DOHH2 (cell line): Measurements from ENCODE around the gene CXCL8.
A peak's percentile ranks its signal among the peaks of the same experiment; 100 is the strongest.
"Not testable (repeated sequence)": the region's sequence is repeated elsewhere in the genome, so short reads cannot be mapped to it uniquely, and the experiment has no call there.

ENCODE experiments used
- H3F3A ChIP-seq: fragments of 200-600 bp; sonication (generic), shearing (Covaris generic); 2 replicates; pipeline ENCODE4 v1.6.0; 2016; ENCODE audit warnings: antibody characterized with exemption, mild to moderate bottlenecking; ENCODE audit not compliant: control insufficient read depth, insufficient read depth
- H3K27ac ChIP-seq: fragments of 200-600 bp; sonication (generic); 2 replicates; pipeline ENCODE4 v1.5.1; 2014; ENCODE audit warnings: low read depth, mild to moderate bottlenecking, low read length, moderate library complexity
- H3K27me3 ChIP-seq: fragments of 200-600 bp; sonication (generic); 2 replicates; pipeline ENCODE4 v1.6.1; 2014; ENCODE audit warnings: mild to moderate bottlenecking, low read length, mixed read lengths; ENCODE audit not compliant: control insufficient read depth
- H3K36me3 ChIP-seq: fragments of 200-600 bp; sonication (generic); 2 replicates; pipeline ENCODE4 v1.6.1; 2014; ENCODE audit warnings: mild to moderate bottlenecking, low read length, moderate library complexity, mixed read lengths; ENCODE audit not compliant: control insufficient read depth
- H3K4me1 ChIP-seq: fragments of 200-600 bp; sonication (generic); 2 replicates; pipeline ENCODE4 v1.6.1; 2014; ENCODE audit warnings: mild to moderate bottlenecking, low read length, mixed read lengths; ENCODE audit not compliant: control insufficient read depth
- H3K4me2 ChIP-seq: fragments of 200-600 bp; sonication (generic); 2 replicates; pipeline ENCODE4 v1.6.0; 2014; ENCODE audit warnings: mild to moderate bottlenecking, low read length, moderate library complexity
- H3K4me3 ChIP-seq: fragments of 200-600 bp; sonication (generic); 2 replicates; pipeline ENCODE4 v1.5.1; 2014; ENCODE audit warnings: mild to moderate bottlenecking, low read length, mixed read lengths
- H3K79me2 ChIP-seq: fragments of 200-600 bp; sonication (generic); 2 replicates; pipeline ENCODE4 v1.6.1; 2014; ENCODE audit warnings: mild to moderate bottlenecking, low read length, mixed read lengths; ENCODE audit not compliant: control insufficient read depth
- H3K9me2 ChIP-seq: fragments of 200-600 bp; sonication (generic); replicated peaks from 2 replicates; pipeline ENCODE4 v1.6.1; 2014; ENCODE audit warnings: mild to moderate bottlenecking, low read length, mixed read lengths; ENCODE audit not compliant: control insufficient read depth
- H3K9me3 ChIP-seq: fragments of 200-600 bp; sonication (generic); 2 replicates; pipeline ENCODE4 v1.6.1; 2014; ENCODE audit warnings: antibody characterized with exemption, low read length, mixed read lengths; ENCODE audit not compliant: control insufficient read depth, insufficient read depth
- H4K20me1 ChIP-seq: fragments of 200-600 bp; sonication (generic); 2 replicates; pipeline ENCODE4 v1.6.0; 2014; ENCODE audit warnings: low read depth, mild to moderate bottlenecking, antibody characterized with exemption, low read length, moderate library complexity; ENCODE audit not compliant: control insufficient read depth, insufficient read depth
- CTCF ChIP-seq: fragments of 200-600 bp; sonication (generic); IDR thresholded peaks from one replicate; pipeline ENCODE4 v1.5.1; 2014; ENCODE audit warnings: antibody characterized with exemption, mild to moderate bottlenecking, low read depth, low read length; ENCODE audit not compliant: poor library complexity, severe bottlenecking
- EZH2phosphoT487 ChIP-seq: fragments of 200-600 bp; sonication (generic); IDR thresholded peaks from 2 replicates; pipeline ENCODE4 v1.6.1; 2017; ENCODE audit warnings: borderline replicate concordance, mild to moderate bottlenecking, antibody characterized with exemption, low read length, moderate library complexity, mixed read lengths

Gene CXCL8

GRCh38 chr4:73772363-73772762 lies 32.0 kb downstream of the CXCL8 start:
- Histone ChIP-seq H3F3A (no peaks in the 10 kb centered on the region), H3K9me2 (no peaks in the 10 kb centered on the region), H3K27me3 (no peaks in the 10 kb centered on the region), H3K4me1 (peaks cover 28% of the 10 kb centered on the region), H3K9me3 (no peaks in the 10 kb centered on the region), H4K20me1 (no peaks in the 10 kb centered on the region), H3K79me2 (no peaks in the 10 kb centered on the region), H3K27ac (peak overlapping the region; percentile 16; the same call in 1 of the 2 replicates), H3K4me3 (peak overlapping the region; percentile 23), H3K4me2 (peak overlapping the region; percentile 51), H3K36me3 (no peaks in the 10 kb centered on the region)
- no peak for TF ChIP-seq EZH2phosphoT487

GRCh38 chr4:73774406-73774805 lies 34.0 kb downstream of the CXCL8 start:
- not testable (repeated sequence) for H4K20me1 ChIP-seq, H3K9me3 ChIP-seq, H3K79me2 ChIP-seq, H3F3A ChIP-seq, H3K9me2 ChIP-seq, H3K4me3 ChIP-seq, H3K36me3 ChIP-seq, H3K27ac ChIP-seq, H3K4me2 ChIP-seq, H3K27me3 ChIP-seq
- H3K4me1 ChIP-seq, result peaks cover 28% of the 10 kb centered on the region

- no peaks in the 10 kb centered on the region for H3K36me3 ChIP-seq
- no peaks in the 10 kb centered on the region for H3K79me2 ChIP-seq
- no peaks in the 10 kb centered on the region for H3K9me3 ChIP-seq
- TF ChIP-seq CTCF, result no peak
- TF ChIP-seq EZH2phosphoT487, result no peak
- H3K27me3 ChIP-seq, result no peaks in the 10 kb centered on the region
- H3K4me2 ChIP-seq, result no peak overlapping the region
- no peaks in the 10 kb centered on the region for H3K9me2 ChIP-seq
- H3K27ac ChIP-seq, result no peak overlapping the region
- peaks cover 18% of the 10 kb centered on the region for H3K4me1 ChIP-seq
- no peak overlapping the region for H3K4me3 ChIP-seq
- no peaks in the 10 kb centered on the region for H3F3A ChIP-seq
- no peaks in the 10 kb centered on the region for H4K20me1 ChIP-seq
Observed at GRCh38 chr4:73776321-73776729, 36.0 kb downstream of the CXCL8 start.

GRCh38 chr4:73777612-73778011 lies 37.2 kb downstream of the CXCL8 start:
- no peaks in the 10 kb centered on the region for H3K79me2 ChIP-seq
- no peaks in the 10 kb centered on the region for H3K36me3 ChIP-seq
- no peaks in the 10 kb centered on the region for H3K27me3 ChIP-seq
- H4K20me1 ChIP-seq, result no peaks in the 10 kb centered on the region
- no peaks in the 10 kb centered on the region for H3K9me3 ChIP-seq
- no peak overlapping the region for H3K27ac ChIP-seq
- no peaks in the 10 kb centered on the region for H3F3A ChIP-seq
- H3K4me1 ChIP-seq, result peaks cover 5% of the 10 kb centered on the region
- no peak overlapping the region for H3K4me2 ChIP-seq
- H3K4me3 ChIP-seq, result no peak overlapping the region
- no peaks in the 10 kb centered on the region for H3K9me2 ChIP-seq
- TF ChIP-seq CTCF (no peak), EZH2phosphoT487 (no peak)
